ENCODE results near the gene LRRC31.

The LRRC31 gene

GRCh38 chr3:169815590-169816150, 54.1 kb downstream of the LRRC31 start:
- TF ChIP-seq CTCF (IDR thresholded peaks at IDR 0.05; ENCODE audit: low read depth, low read length) = no peak
- DNase-seq (ENCODE audit: extremely low read depth, low read depth) = no peak

GRCh38 chr3:169813757-169814517, 55.8 kb downstream of the LRRC31 start:
- peak; percentile 30 for TF ChIP-seq CTCF (IDR thresholded peaks at IDR 0.05; ENCODE audit: low read depth, low read length)
- no peak for DNase-seq (ENCODE audit: extremely low read depth, low read depth)

- no peak for DNase-seq (ENCODE audit: extremely low read depth, low read depth)
These were observed 56.5 kb downstream of the LRRC31 start for GRCh38 chr3:169813278-169813677.

GRCh38 chr3:169812332-169813235, 57.2 kb downstream of the LRRC31 start, which contains the start of the genes LRRC34 and LRRIQ4:
TSS of gene LRRC34 (minus strand) at chr3:169812904. CDS start at chr3:169812548, 356 bp downstream.
TSS of gene LRRIQ4 (plus strand) at chr3:169812870. CDS start at chr3:169821922, 9,052 bp downstream.
- no peak for TF ChIP-seq CTCF (IDR thresholded peaks at IDR 0.05; ENCODE audit: low read depth, low read length)
- DNase-seq (ENCODE audit: extremely low read depth, low read depth) = peak; percentile 45

More at GRCh38 chr3:169813278-169813677, 56.5 kb downstream of the LRRC31 start:
- no peak for TF ChIP-seq CTCF (IDR thresholded peaks at IDR 0.05; ENCODE audit: low read depth, low read length)

- no peak for DNase-seq (ENCODE audit: extremely low read depth, low read depth)
- no peak for TF ChIP-seq CTCF (IDR thresholded peaks at IDR 0.05; ENCODE audit: low read depth, low read length)
These were observed 58.0 kb downstream of the LRRC31 start for GRCh38 chr3:169811631-169812331.

- no peak for DNase-seq (ENCODE audit: extremely low read depth, low read depth)
- TF ChIP-seq CTCF (IDR thresholded peaks at IDR 0.05; ENCODE audit: low read depth, low read length) = no peak
These were observed 60.4 kb downstream of the LRRC31 start for GRCh38 chr3:169809230-169809795.

Data from AG09319 (cell line).